ENCODE results near the gene SELENOS.

The SELENOS gene

GRCh38 chr15:101317336-101317872 lies 40.1 kb upstream of the SELENOS start:
- TF ChIP-seq ZNF8 (CRISPR knock-in tag; IDR thresholded peaks at IDR 0.05) (no peak), CSDC2 (CRISPR knock-in tag; IDR thresholded peaks at IDR 0.05) (no peak), ISL1 (CRISPR knock-in tag; IDR thresholded peaks at IDR 0.05) (no peak), SNAI2 (CRISPR knock-in tag; IDR thresholded peaks at IDR 0.05) (no peak), ARNTL (CRISPR knock-in tag; IDR thresholded peaks at IDR 0.05; ENCODE audit: borderline replicate concordance, low read depth) (no peak), ZNF70 (CRISPR knock-in tag; IDR thresholded peaks at IDR 0.05) (no peak), ZFP3 (CRISPR knock-in tag; IDR thresholded peaks at IDR 0.05) (no peak), RARB (CRISPR knock-in tag; IDR thresholded peaks at IDR 0.05) (no peak)
- ATAC-seq: no peak

GRCh38 chr15:101316529-101316928 lies 39.2 kb upstream of the SELENOS start:
- no peak for ATAC-seq
- TF ChIP-seq ZC3H10 (CRISPR knock-in tag; IDR thresholded peaks at IDR 0.05) (no peak), GLIS3 (CRISPR knock-in tag; IDR thresholded peaks at IDR 0.05) (no peak), PPARA (CRISPR knock-in tag; IDR thresholded peaks at IDR 0.05; ENCODE audit: borderline replicate concordance) (no peak), RARB (CRISPR knock-in tag; IDR thresholded peaks at IDR 0.05) (no peak), TOX (CRISPR knock-in tag; IDR thresholded peaks at IDR 0.05; ENCODE audit: borderline replicate concordance) (no peak), CSRNP3 (CRISPR knock-in tag; IDR thresholded peaks at IDR 0.05) (no peak), SNAI2 (CRISPR knock-in tag; IDR thresholded peaks at IDR 0.05) (no peak), CSDC2 (CRISPR knock-in tag; IDR thresholded peaks at IDR 0.05) (no peak), TCF4 (CRISPR knock-in tag; IDR thresholded peaks at IDR 0.05; ENCODE audit: borderline replicate concordance) (no peak), ZFP3 (CRISPR knock-in tag; IDR thresholded peaks at IDR 0.05) (no peak), ZNF8 (CRISPR knock-in tag; IDR thresholded peaks at IDR 0.05) (no peak), ZFP30 (CRISPR knock-in tag; IDR thresholded peaks at IDR 0.05) (no peak), TSHZ2 (CRISPR knock-in tag; IDR thresholded peaks at IDR 0.05) (no peak), ESRRG (CRISPR knock-in tag; IDR thresholded peaks at IDR 0.05) (no peak), ARNTL (CRISPR knock-in tag; IDR thresholded peaks at IDR 0.05; ENCODE audit: borderline replicate concordance, low read depth) (no peak), ZNF70 (CRISPR knock-in tag; IDR thresholded peaks at IDR 0.05) (no peak), OSR1 (CRISPR knock-in tag; IDR thresholded peaks at IDR 0.05) (no peak)
- TF ChIP-seq, protein P1, sequence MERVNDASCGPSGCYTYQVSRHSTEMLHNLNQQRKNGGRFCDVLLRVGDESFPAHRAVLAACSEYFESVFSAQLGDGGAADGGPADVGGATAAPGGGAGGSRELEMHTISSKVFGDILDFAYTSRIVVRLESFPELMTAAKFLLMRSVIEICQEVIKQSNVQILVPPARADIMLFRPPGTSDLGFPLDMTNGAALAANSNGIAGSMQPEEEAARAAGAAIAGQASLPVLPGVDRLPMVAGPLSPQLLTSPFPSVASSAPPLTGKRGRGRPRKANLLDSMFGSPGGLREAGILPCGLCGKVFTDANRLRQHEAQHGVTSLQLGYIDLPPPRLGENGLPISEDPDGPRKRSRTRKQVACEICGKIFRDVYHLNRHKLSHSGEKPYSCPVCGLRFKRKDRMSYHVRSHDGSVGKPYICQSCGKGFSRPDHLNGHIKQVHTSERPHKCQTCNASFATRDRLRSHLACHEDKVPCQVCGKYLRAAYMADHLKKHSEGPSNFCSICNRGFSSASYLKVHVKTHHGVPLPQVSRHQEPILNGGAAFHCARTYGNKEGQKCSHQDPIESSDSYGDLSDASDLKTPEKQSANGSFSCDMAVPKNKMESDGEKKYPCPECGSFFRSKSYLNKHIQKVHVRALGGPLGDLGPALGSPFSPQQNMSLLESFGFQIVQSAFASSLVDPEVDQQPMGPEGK (CRISPR knock-in tag; IDR thresholded peaks at IDR 0.05; ENCODE audit: borderline replicate concordance): no peak
- TF ChIP-seq, protein P2, sequence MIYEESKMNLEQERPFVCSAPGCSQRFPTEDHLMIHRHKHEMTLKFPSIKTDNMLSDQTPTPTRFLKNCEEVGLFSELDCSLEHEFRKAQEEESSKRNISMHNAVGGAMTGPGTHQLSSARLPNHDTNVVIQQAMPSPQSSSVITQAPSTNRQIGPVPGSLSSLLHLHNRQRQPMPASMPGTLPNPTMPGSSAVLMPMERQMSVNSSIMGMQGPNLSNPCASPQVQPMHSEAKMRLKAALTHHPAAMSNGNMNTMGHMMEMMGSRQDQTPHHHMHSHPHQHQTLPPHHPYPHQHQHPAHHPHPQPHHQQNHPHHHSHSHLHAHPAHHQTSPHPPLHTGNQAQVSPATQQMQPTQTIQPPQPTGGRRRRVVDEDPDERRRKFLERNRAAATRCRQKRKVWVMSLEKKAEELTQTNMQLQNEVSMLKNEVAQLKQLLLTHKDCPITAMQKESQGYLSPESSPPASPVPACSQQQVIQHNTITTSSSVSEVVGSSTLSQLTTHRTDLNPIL (CRISPR knock-in tag; IDR thresholded peaks at IDR 0.05; ENCODE audit: low read depth): no peak

- no peak for ATAC-seq
- TF ChIP-seq TCF4 (CRISPR knock-in tag; IDR thresholded peaks at IDR 0.05; ENCODE audit: borderline replicate concordance): no peak
- TF ChIP-seq, protein P2 (CRISPR knock-in tag; IDR thresholded peaks at IDR 0.05; ENCODE audit: low read depth): no peak
- TF ChIP-seq PPARA (CRISPR knock-in tag; IDR thresholded peaks at IDR 0.05; ENCODE audit: borderline replicate concordance): no peak
- TF ChIP-seq, protein P1 (CRISPR knock-in tag; IDR thresholded peaks at IDR 0.05; ENCODE audit: borderline replicate concordance): no peak
- no peak for TF ChIP-seq SNAI2 (CRISPR knock-in tag; IDR thresholded peaks at IDR 0.05)
- TF ChIP-seq ZFP3 (CRISPR knock-in tag; IDR thresholded peaks at IDR 0.05): no peak
- no peak for TF ChIP-seq CSRNP3 (CRISPR knock-in tag; IDR thresholded peaks at IDR 0.05)
- TF ChIP-seq ESRRG (CRISPR knock-in tag; IDR thresholded peaks at IDR 0.05): no peak
- TF ChIP-seq ISL1 (CRISPR knock-in tag; IDR thresholded peaks at IDR 0.05): no peak
- no peak for TF ChIP-seq RARB (CRISPR knock-in tag; IDR thresholded peaks at IDR 0.05)
- no peak for TF ChIP-seq ZNF8 (CRISPR knock-in tag; IDR thresholded peaks at IDR 0.05)
- TF ChIP-seq ZFP30 (CRISPR knock-in tag; IDR thresholded peaks at IDR 0.05): no peak
- TF ChIP-seq CSDC2 (CRISPR knock-in tag; IDR thresholded peaks at IDR 0.05): no peak
- no peak for TF ChIP-seq BACH2 (CRISPR knock-in tag; IDR thresholded peaks at IDR 0.05; ENCODE audit: borderline replicate concordance)
- TF ChIP-seq ZNF565 (CRISPR knock-in tag; conservative IDR thresholded peaks at IDR 0.05; ENCODE audit: low read depth): no peak
- no peak for TF ChIP-seq ZC3H10 (CRISPR knock-in tag; IDR thresholded peaks at IDR 0.05)
- no peak for TF ChIP-seq ARNTL (CRISPR knock-in tag; IDR thresholded peaks at IDR 0.05; ENCODE audit: borderline replicate concordance, low read depth)
- TF ChIP-seq GLIS3 (CRISPR knock-in tag; IDR thresholded peaks at IDR 0.05): no peak
- TF ChIP-seq OSR1 (CRISPR knock-in tag; IDR thresholded peaks at IDR 0.05): no peak
Measured at GRCh38 chr15:101315736-101316135, 38.5 kb upstream of the SELENOS start.
